ENCODE measurements around the gene XIRP1. TPM values are rescaled to one million over a fixed set of nuclear protein-coding genes. Genes with fewer than 3 reads are reported as not detected.

XIRP1 gene
- total RNA-seq, 1 donor from 2014 or later = not detected

- Histone ChIP-seq H3K27ac (no peak overlapping the region), H3K4me3 (no peak overlapping the region), H3K4me1 (peaks cover 53% of the 10 kb centered on the region), H3K27me3 (no peaks in the 10 kb centered on the region), H3K36me3 (peaks cover 50% of the 10 kb centered on the region), H3K9me3 (no peaks in the 10 kb centered on the region)
- ATAC-seq (no peak), DNase-seq (no peak)
- no peak for TF ChIP-seq CTCF (IDR thresholded peaks at IDR 0.05)
- intact Hi-C loops (cut with DNase I) = no loop called here
Measured at GRCh38 chr3:39140341-39140971, 51.9 kb downstream of the XIRP1 start.

GRCh38 chr3:39139442-39139841, 53.0 kb downstream of the XIRP1 start:
- Histone ChIP-seq H3K27ac (no peak overlapping the region), H3K4me3 (no peak overlapping the region), H3K4me1 (peaks cover 60% of the 10 kb centered on the region), H3K27me3 (no peaks in the 10 kb centered on the region), H3K9me3 (no peaks in the 10 kb centered on the region), H3K36me3 (peaks cover 40% of the 10 kb centered on the region)
- ATAC-seq (no peak), DNase-seq (no peak)
- TF ChIP-seq CTCF (IDR thresholded peaks at IDR 0.05) = no peak
- intact Hi-C loops (cut with DNase I) = no loop called here

GRCh38 chr3:39138804-39139415, 53.5 kb downstream of the XIRP1 start:
- Histone ChIP-seq H3K27ac (no peak overlapping the region), H3K36me3 (peaks cover 34% of the 10 kb centered on the region), H3K4me3 (no peak overlapping the region), H3K27me3 (no peaks in the 10 kb centered on the region), H3K4me1 (peaks cover 63% of the 10 kb centered on the region), H3K9me3 (no peaks in the 10 kb centered on the region)
- TF ChIP-seq CTCF (IDR thresholded peaks at IDR 0.05) = no peak
- DNase-seq = no peak
- intact Hi-C loops (cut with DNase I) = no loop called here
- ATAC-seq = no peak

GRCh38 chr3:39137991-39138803, 54.2 kb downstream of the XIRP1 start:
- TF ChIP-seq CTCF (IDR thresholded peaks at IDR 0.05) = no peak
- Histone ChIP-seq H3K27me3 (no peaks in the 10 kb centered on the region), H3K27ac (no peak overlapping the region), H3K4me1 (peaks cover 66% of the 10 kb centered on the region), H3K4me3 (no peak overlapping the region), H3K9me3 (no peaks in the 10 kb centered on the region), H3K36me3 (peaks cover 27% of the 10 kb centered on the region)
- no peak for DNase-seq
- intact Hi-C loops (cut with DNase I) = no loop called here
- no peak for ATAC-seq

GRCh38 chr3:39137435-39137936, 54.9 kb downstream of the XIRP1 start:
- peaks cover 66% of the 10 kb centered on the region for H3K4me1 ChIP-seq
- intact Hi-C loops (cut with DNase I) = no loop called here
- H3K27ac ChIP-seq = no peak overlapping the region

More at GRCh38 chr3:39137435-39137936, 54.9 kb downstream of the XIRP1 start:
- ATAC-seq (no peak), DNase-seq (no peak)
- Histone ChIP-seq H3K9me3 (no peaks in the 10 kb centered on the region), H3K4me3 (no peak overlapping the region), H3K27me3 (no peaks in the 10 kb centered on the region), H3K36me3 (peaks cover 20% of the 10 kb centered on the region)
- no peak for TF ChIP-seq CTCF (IDR thresholded peaks at IDR 0.05)

All from upper lobe of right lung (tissue), 1 donor.